HL-60 (cell line): ENCODE measurements around the gene TNFRSF17.

ENCODE experiments used
- DNase-seq, 2 experiments: peaks; one replicate each; pipeline ENCODE4 v3.0.0-alpha.2; 2010 to 2020; ENCODE audit warnings: low read depth in 1 of 2, low spot score in 1 of 2
- H3K27ac ChIP-seq: fragments of 250-450 bp; sonication (Bioruptor Pico); replicated peaks from 2 replicates; pipeline ENCODE4 v1.5.1; 2020; ENCODE audit warnings: mild to moderate bottlenecking, moderate library complexity
- H3K27me3 ChIP-seq: fragments of 250-450 bp; sonication (Bioruptor Pico); 2 replicates; pipeline ENCODE4 v1.5.1; 2021; ENCODE audit warnings: mild to moderate bottlenecking, moderate library complexity; ENCODE audit not compliant: insufficient read depth, poor library complexity, severe bottlenecking
- H3K4me3 ChIP-seq: replicated peaks from 2 replicates; pipeline ENCODE4 v1.5.1; 2011; ENCODE audit warnings: mild to moderate bottlenecking, control low read depth, low read length; ENCODE audit not compliant: insufficient read depth
- GABPA ChIP-seq: IDR thresholded peaks from 2 replicates; pipeline ENCODE4 v1.6.1; 2012; ENCODE audit warnings: low read depth
- POLR2AphosphoS5 ChIP-seq: IDR thresholded peaks from 2 replicates; pipeline ENCODE4 v1.6.1; 2012; ENCODE audit warnings: low read depth
- SPI1 ChIP-seq: IDR thresholded peaks from 2 replicates; pipeline ENCODE4 v1.6.1; 2012; ENCODE audit warnings: low read depth, mild to moderate bottlenecking, borderline replicate concordance
- TF ChIP-seq, protein P1 (sequence below): IDR thresholded peaks from 2 replicates; pipeline ENCODE4 v1.6.1; 2012; ENCODE audit warnings: low read depth; ENCODE audit not compliant: insufficient replicate concordance
- TF ChIP-seq, protein P2 (sequence below): IDR thresholded peaks from one replicate; pipeline ENCODE4 v1.5.1; 2011; ENCODE audit warnings: low read length, control low read depth, inconsistent platforms; ENCODE audit not compliant: insufficient read depth

Gene TNFRSF17

DNA sequence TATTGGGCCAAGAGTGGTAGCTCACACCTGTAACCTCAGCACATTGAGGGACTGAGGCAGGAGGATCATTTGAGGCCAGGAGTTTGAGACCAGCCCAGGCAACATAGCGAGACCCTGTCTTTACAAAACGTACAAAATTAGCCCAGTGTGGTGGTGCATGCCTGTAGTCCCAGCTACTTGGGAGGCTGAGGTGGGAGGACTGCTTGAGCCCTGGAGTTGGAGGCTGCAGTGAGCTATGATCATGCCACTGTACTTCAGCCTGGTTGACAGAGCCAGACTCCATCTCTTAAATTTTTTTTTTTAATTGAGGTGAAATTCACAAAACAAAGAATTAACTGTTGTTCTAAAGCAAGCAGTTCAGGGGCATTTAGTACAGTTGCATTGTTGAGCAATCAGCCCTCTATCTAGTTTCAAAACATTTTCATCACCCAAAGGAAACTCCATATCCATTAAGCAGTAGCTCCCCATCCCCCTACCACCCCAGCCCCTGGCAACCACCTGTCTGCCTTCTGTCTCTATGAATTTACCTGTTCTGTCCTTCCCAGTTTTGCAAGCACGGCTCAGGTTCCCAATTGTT, 27.1 kb downstream of the TNFRSF17 start:
- no peaks in the 10 kb centered on the region for H3K27me3 ChIP-seq
- H3K27ac ChIP-seq = peak overlapping the region; percentile 68
- TF ChIP-seq, protein P1, sequence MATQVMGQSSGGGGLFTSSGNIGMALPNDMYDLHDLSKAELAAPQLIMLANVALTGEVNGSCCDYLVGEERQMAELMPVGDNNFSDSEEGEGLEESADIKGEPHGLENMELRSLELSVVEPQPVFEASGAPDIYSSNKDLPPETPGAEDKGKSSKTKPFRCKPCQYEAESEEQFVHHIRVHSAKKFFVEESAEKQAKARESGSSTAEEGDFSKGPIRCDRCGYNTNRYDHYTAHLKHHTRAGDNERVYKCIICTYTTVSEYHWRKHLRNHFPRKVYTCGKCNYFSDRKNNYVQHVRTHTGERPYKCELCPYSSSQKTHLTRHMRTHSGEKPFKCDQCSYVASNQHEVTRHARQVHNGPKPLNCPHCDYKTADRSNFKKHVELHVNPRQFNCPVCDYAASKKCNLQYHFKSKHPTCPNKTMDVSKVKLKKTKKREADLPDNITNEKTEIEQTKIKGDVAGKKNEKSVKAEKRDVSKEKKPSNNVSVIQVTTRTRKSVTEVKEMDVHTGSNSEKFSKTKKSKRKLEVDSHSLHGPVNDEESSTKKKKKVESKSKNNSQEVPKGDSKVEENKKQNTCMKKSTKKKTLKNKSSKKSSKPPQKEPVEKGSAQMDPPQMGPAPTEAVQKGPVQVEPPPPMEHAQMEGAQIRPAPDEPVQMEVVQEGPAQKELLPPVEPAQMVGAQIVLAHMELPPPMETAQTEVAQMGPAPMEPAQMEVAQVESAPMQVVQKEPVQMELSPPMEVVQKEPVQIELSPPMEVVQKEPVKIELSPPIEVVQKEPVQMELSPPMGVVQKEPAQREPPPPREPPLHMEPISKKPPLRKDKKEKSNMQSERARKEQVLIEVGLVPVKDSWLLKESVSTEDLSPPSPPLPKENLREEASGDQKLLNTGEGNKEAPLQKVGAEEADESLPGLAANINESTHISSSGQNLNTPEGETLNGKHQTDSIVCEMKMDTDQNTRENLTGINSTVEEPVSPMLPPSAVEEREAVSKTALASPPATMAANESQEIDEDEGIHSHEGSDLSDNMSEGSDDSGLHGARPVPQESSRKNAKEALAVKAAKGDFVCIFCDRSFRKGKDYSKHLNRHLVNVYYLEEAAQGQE = no peak
- TF ChIP-seq GABPA = no peak
- no peak for TF ChIP-seq SPI1
- TF ChIP-seq POLR2AphosphoS5 = no peak
- TF ChIP-seq, protein P2, sequence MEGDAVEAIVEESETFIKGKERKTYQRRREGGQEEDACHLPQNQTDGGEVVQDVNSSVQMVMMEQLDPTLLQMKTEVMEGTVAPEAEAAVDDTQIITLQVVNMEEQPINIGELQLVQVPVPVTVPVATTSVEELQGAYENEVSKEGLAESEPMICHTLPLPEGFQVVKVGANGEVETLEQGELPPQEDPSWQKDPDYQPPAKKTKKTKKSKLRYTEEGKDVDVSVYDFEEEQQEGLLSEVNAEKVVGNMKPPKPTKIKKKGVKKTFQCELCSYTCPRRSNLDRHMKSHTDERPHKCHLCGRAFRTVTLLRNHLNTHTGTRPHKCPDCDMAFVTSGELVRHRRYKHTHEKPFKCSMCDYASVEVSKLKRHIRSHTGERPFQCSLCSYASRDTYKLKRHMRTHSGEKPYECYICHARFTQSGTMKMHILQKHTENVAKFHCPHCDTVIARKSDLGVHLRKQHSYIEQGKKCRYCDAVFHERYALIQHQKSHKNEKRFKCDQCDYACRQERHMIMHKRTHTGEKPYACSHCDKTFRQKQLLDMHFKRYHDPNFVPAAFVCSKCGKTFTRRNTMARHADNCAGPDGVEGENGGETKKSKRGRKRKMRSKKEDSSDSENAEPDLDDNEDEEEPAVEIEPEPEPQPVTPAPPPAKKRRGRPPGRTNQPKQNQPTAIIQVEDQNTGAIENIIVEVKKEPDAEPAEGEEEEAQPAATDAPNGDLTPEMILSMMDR = no peak
- H3K4me3 ChIP-seq = no peak overlapping the region
- DNase-seq = peak in 1 of 2 experiments; percentile 49

DNA sequence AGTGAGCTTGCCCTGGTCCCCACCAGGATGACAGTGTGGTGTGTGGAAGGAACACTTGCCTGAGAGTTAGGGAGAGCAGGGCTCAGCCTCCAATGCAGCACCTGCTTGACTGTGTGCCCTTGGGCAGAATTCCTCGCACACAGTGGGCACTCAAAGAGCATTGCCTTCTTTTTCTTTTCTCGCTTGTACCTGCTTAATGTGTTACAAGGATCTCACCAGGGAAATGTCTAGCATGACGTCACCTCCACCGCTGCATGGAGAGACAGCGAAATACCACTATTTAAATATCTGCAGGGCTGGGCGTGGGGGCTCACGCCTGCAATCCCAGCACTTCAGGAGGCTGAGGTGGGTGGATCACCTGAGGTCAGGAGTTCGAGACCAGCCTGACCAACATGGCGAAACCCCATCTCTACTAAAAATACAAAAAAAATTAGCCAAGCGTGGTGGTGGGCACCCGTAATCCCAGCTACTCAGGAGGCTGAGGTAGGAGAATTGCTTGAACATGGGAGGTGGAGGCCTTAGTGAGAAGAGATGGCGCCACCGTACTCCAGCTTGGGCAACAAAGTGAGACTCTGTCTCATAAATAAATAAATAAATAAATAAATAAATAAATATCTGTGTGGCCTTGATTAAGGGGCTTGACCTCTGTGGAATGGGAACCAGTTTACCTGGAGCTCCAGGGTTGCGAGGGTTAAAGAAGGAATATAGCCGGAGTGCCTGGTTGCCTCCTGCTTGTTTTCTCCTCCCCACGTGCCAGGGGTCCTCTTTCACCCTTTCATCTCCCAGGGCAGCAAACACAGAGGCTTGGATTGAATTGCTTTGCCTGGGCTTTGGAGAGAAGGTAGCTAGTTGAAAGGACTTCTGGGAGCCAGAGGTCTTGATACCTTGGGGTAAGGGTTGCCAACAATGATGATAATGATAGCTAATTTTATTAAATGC, 27.8 kb downstream of the TNFRSF17 start:
- peak overlapping the region; percentile 68 for H3K27ac ChIP-seq

More for the DNA sequence above, 27.8 kb downstream of the TNFRSF17 start:
- DNase-seq = no peak
- no peaks in the 10 kb centered on the region for H3K27me3 ChIP-seq
- TF ChIP-seq, protein P1 = no peak
- no peak for TF ChIP-seq SPI1
- no peak for TF ChIP-seq POLR2AphosphoS5
- no peak for TF ChIP-seq GABPA
- TF ChIP-seq, protein P2 = no peak
- H3K4me3 ChIP-seq = no peak overlapping the region
